Loucy (cell line): ENCODE data around the gene ASTN2.

Source experiments
- EZH2phosphoT487 ChIP-seq: fragments of 200-600 bp; IDR thresholded peaks from 2 replicates; pipeline ENCODE4 v1.6.1; 2018; ENCODE audit warnings: antibody characterized with exemption, mild to moderate bottlenecking, moderate library complexity, borderline replicate concordance
- TF ChIP-seq, protein P1 (sequence below): fragments of 200-600 bp; sonication (generic); conservative IDR thresholded peaks from 2 replicates; pipeline ENCODE4 v1.5.1; 2014; ENCODE audit warnings: mild to moderate bottlenecking, antibody characterized with exemption, low read length

DNA sequence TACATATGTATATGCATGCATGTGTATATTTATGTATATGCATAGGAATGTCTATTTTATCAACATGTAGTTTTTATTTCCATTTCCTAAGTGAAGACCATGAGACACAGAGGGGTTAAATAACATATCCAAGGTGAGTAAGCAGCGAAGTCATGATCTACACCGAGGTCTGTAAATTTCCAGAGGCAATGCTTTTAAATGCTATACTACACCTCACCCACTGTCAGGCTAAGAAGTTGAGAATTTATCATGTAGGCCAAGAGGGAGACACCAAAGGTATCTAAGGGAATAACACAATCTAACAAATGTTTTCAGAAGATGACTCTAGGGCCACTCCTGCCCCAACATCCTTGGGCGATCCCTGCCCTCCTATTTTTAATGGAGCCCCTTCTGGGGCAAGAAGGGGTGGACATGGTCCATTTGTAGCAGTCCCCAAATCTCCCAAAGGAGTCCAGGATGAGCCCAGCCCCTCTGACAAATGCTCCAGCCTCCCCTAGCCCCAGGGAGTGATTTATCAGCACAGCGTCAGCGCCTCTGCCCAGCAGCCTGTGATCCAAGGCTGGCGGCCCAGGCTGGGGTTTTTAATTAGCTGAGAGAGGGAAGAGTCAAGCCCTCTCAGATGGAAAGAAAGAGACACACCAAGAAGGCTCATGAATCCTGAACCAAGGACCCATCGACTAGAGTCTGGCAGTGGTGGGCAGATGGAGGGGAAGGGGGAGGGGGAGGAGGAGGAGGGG, 339.9 kb downstream of the ASTN2 start:
- TF ChIP-seq, protein P1, sequence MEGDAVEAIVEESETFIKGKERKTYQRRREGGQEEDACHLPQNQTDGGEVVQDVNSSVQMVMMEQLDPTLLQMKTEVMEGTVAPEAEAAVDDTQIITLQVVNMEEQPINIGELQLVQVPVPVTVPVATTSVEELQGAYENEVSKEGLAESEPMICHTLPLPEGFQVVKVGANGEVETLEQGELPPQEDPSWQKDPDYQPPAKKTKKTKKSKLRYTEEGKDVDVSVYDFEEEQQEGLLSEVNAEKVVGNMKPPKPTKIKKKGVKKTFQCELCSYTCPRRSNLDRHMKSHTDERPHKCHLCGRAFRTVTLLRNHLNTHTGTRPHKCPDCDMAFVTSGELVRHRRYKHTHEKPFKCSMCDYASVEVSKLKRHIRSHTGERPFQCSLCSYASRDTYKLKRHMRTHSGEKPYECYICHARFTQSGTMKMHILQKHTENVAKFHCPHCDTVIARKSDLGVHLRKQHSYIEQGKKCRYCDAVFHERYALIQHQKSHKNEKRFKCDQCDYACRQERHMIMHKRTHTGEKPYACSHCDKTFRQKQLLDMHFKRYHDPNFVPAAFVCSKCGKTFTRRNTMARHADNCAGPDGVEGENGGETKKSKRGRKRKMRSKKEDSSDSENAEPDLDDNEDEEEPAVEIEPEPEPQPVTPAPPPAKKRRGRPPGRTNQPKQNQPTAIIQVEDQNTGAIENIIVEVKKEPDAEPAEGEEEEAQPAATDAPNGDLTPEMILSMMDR = no peak
- no peak for TF ChIP-seq EZH2phosphoT487
